Activated T-cell treated with anti-CD3 and anti-CD28 coated beads for 48 hours (primary cell): ENCODE data around the gene COL17A1.

Experiments
- DNase-seq: peaks from one replicate; pipeline ENCODE4 v3.0.0-alpha.2; 2020; ENCODE audit warnings: low read depth

The COL17A1 gene

GRCh38 chr10:104032144-104032775 is 53.4 kb downstream of the COL17A1 start:
- no peak for DNase-seq

- no peak for DNase-seq
Measured at GRCh38 chr10:104031631-104032030, 54.0 kb downstream of the COL17A1 start.

GRCh38 chr10:104029521-104029860 is 56.2 kb downstream of the COL17A1 start:
- no peak for DNase-seq

- no peak for DNase-seq
Measured at GRCh38 chr10:104028823-104029520, 56.7 kb downstream of the COL17A1 start.

- DNase-seq = no peak
Measured at GRCh38 chr10:104028146-104028545, 57.5 kb downstream of the COL17A1 start.

GRCh38 chr10:104026762-104027161 is 58.9 kb downstream of the COL17A1 start:
- no peak for DNase-seq

GRCh38 chr10:104025524-104025923 is 60.2 kb downstream of the COL17A1 start:
- DNase-seq = no peak

GRCh38 chr10:104022026-104022425 is 63.7 kb downstream of the COL17A1 start:
- DNase-seq = no peak

GRCh38 chr10:104021246-104021645 is 64.4 kb downstream of the COL17A1 start:
- DNase-seq = no peak

GRCh38 chr10:104020020-104020419 is 65.7 kb downstream of the COL17A1 start:
- DNase-seq = no peak

- no peak for DNase-seq
Measured at GRCh38 chr10:104018471-104018870, 67.2 kb downstream of the COL17A1 start.

- DNase-seq = no peak
Measured at GRCh38 chr10:104016661-104017060, 69.0 kb downstream of the COL17A1 start.

GRCh38 chr10:104014176-104014575 is 71.5 kb downstream of the COL17A1 start:
- DNase-seq = no peak

- no peak for DNase-seq
Measured at GRCh38 chr10:104013489-104013888, 72.2 kb downstream of the COL17A1 start.

GRCh38 chr10:104011904-104012303 is 73.8 kb downstream of the COL17A1 start:
- DNase-seq = no peak

- no peak for DNase-seq
Measured at GRCh38 chr10:104005172-104005863, 80.4 kb downstream of the COL17A1 start.

GRCh38 chr10:104002911-104003310 is 82.8 kb downstream of the COL17A1 start:
- no peak for DNase-seq

- DNase-seq = no peak
Measured at GRCh38 chr10:103998805-103999204, 86.9 kb downstream of the COL17A1 start.

GRCh38 chr10:103995134-103995533 is 90.5 kb downstream of the COL17A1 start:
- DNase-seq = no peak

GRCh38 chr10:103991393-103992128 is 94.1 kb downstream of the COL17A1 start:
- DNase-seq = no peak

GRCh38 chr10:103990531-103990930 is 95.1 kb downstream of the COL17A1 start:
- DNase-seq = no peak

GRCh38 chr10:103990121-103990520 is 95.6 kb downstream of the COL17A1 start:
- DNase-seq = no peak

- no peak for DNase-seq
Measured at GRCh38 chr10:103986360-103986759, 99.3 kb downstream of the COL17A1 start.
